Ascending aorta (tissue), 2 donors: ENCODE results near the gene TRAM2. TPM values are rescaled to one million over a fixed set of nuclear protein-coding genes. Genes with fewer than 3 reads are reported as not detected.

Experiments used
- DNase-seq, 2 donors: peaks; one replicate each; pipeline ENCODE4 v3.0.0-alpha.2; 2019; ENCODE audit warnings: low spot score in 2 of 2
- H3K27ac ChIP-seq, 2 donors: fragments of 200-600 bp; sonication (generic); one replicate each; pipeline ENCODE4 v1.5.1; 2016 to 2017; ENCODE audit warnings: mild to moderate bottlenecking in 1 of 2
- H3K27me3 ChIP-seq: fragments of 200-600 bp; sonication (generic); one replicate; pipeline ENCODE4 v1.5.1; 2017
- H3K36me3 ChIP-seq, 2 donors: fragments of 200-600 bp; sonication (generic); one replicate each; pipeline ENCODE4 v1.5.1; 2016
- H3K4me1 ChIP-seq, 2 donors: fragments of 200-600 bp; sonication (generic); one replicate each; pipeline ENCODE4 v1.5.1; 2016 to 2017; ENCODE audit warnings: mild to moderate bottlenecking in 1 of 2
- H3K4me3 ChIP-seq, 2 donors: fragments of 200-600 bp; sonication (generic); one replicate each; pipeline ENCODE4 v1.5.1; 2016 to 2017; ENCODE audit warnings: mild to moderate bottlenecking in 1 of 2
- H3K9me3 ChIP-seq, 2 donors: fragments of 200-600 bp; sonication (generic); one replicate each; pipeline ENCODE4 v1.5.1; 2016
- CTCF ChIP-seq, 3 experiments: fragments of 200-600 bp in 2 of 3; fragments of 450-650 bp in 1 of 3; sonication (generic) in 2 of 3; IDR thresholded peaks; one replicate each; pipeline ENCODE4 v1.5.1; 2016 to 2019; ENCODE audit warnings: antibody characterized with exemption in 3 of 3, mild to moderate bottlenecking in 1 of 3, moderate library complexity in 1 of 3
- intact Hi-C: fragments of 100-400 bp; cut with DNase I; formaldehyde crosslinking; loops from one replicate; pipeline ENCODE4 v1.15.1; 2023
- total RNA-seq: library from RNA; depleted of rRNA; stranded (reverse); fragments of >200 nt; gene quantifications from one replicate; pipeline ENCODE4 v1.1.0, GENCODE V29; 2016

TRAM2 gene
- total RNA-seq, 1 donor from 2014 or later: 32.6 TPM

GRCh38 chr6:52617087-52617486, 40.2 kb upstream of the TRAM2 start:
- TF ChIP-seq CTCF (IDR thresholded peaks at IDR 0.05): no peak
- no peaks in the 10 kb centered on the region for H3K36me3 ChIP-seq
- H3K9me3 ChIP-seq: no peaks in the 10 kb centered on the region
- intact Hi-C loops: no loop called here
- no peak for DNase-seq
- H3K27ac ChIP-seq: no peak overlapping the region
- H3K27me3 ChIP-seq: no peaks in the 10 kb centered on the region
- no peak overlapping the region for H3K4me3 ChIP-seq
- no peaks in the 10 kb centered on the region for H3K4me1 ChIP-seq

GRCh38 chr6:52616059-52616690, 39.3 kb upstream of the TRAM2 start:
- H3K27me3 ChIP-seq: no peaks in the 10 kb centered on the region
- intact Hi-C loops: no loop called here
- TF ChIP-seq CTCF (IDR thresholded peaks at IDR 0.05): no peak

GRCh38 chr6:52612336-52613054, 35.6 kb upstream of the TRAM2 start:
- TF ChIP-seq CTCF (IDR thresholded peaks at IDR 0.05): no peak
- Histone ChIP-seq H3K4me3 (no peak overlapping the region), H3K9me3 (peaks cover 0 to 3% of the 10 kb centered on the region in 2 donors), H3K27ac (no peak overlapping the region), H3K36me3 (no peaks in the 10 kb centered on the region), H3K4me1 (no peaks in the 10 kb centered on the region), H3K27me3 (no peaks in the 10 kb centered on the region)
- DNase-seq: no peak
- intact Hi-C loops: no loop called here

More at GRCh38 chr6:52616059-52616690, 39.3 kb upstream of the TRAM2 start:
- Histone ChIP-seq H3K4me3 (no peak overlapping the region), H3K36me3 (no peaks in the 10 kb centered on the region), H3K9me3 (no peaks in the 10 kb centered on the region), H3K4me1 (no peaks in the 10 kb centered on the region), H3K27ac (no peak overlapping the region)
- DNase-seq: no peak

GRCh38 chr6:52611833-52612232, 35.0 kb upstream of the TRAM2 start:
- H3K9me3 ChIP-seq: peaks cover 0 to 3% of the 10 kb centered on the region in 2 donors
- intact Hi-C loops: no loop called here
- no peak for DNase-seq
- TF ChIP-seq CTCF (IDR thresholded peaks at IDR 0.05): no peak
- H3K4me1 ChIP-seq: no peaks in the 10 kb centered on the region
- no peak overlapping the region for H3K27ac ChIP-seq
- no peaks in the 10 kb centered on the region for H3K36me3 ChIP-seq
- H3K27me3 ChIP-seq: no peaks in the 10 kb centered on the region
- H3K4me3 ChIP-seq: no peak overlapping the region

DNA sequence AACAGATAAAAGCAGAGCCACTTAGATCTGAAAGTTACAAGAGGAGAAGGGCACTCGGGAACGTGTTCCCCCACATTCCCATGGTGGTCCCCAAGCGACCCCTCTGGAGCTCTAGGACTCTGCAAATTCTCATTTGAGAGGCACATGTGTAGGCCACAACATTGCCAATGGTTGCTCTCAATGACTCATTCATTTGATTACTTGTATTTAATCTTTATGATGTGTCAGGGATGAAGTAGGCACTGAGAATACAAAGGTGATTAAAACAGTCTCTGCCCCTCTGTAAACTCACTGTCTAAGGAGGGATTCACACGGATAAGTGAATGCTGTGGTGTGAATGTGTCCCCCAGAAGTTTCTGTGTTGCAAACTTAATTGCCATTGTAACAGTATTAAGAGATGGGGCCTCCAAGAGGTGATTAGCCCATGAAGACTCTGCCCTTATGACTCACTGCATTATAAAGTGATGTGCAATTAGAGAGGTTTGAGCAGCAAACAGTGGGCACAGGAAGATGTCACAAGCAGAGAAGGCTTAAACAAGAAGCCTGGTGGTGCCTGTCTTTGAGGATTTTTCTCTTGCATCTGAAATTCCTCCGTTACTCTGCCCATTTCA, 34.0 kb upstream of the TRAM2 start:
- Histone ChIP-seq H3K4me1 (no peaks in the 10 kb centered on the region), H3K9me3 (peaks cover 0 to 3% of the 10 kb centered on the region in 2 donors), H3K36me3 (no peaks in the 10 kb centered on the region), H3K27me3 (no peaks in the 10 kb centered on the region), H3K4me3 (no peak overlapping the region), H3K27ac (no peak overlapping the region)
- intact Hi-C loops: no loop called here
- TF ChIP-seq CTCF (IDR thresholded peaks at IDR 0.05): no peak
- DNase-seq: no peak
